ENCODE measurements around the gene THSD7A. TPM values are rescaled to one million over a fixed set of nuclear protein-coding genes. Genes with fewer than 3 reads are reported as not detected.

Gene THSD7A
- total RNA-seq, 1 donor from 2014 or later: 0.35 TPM

DNA sequence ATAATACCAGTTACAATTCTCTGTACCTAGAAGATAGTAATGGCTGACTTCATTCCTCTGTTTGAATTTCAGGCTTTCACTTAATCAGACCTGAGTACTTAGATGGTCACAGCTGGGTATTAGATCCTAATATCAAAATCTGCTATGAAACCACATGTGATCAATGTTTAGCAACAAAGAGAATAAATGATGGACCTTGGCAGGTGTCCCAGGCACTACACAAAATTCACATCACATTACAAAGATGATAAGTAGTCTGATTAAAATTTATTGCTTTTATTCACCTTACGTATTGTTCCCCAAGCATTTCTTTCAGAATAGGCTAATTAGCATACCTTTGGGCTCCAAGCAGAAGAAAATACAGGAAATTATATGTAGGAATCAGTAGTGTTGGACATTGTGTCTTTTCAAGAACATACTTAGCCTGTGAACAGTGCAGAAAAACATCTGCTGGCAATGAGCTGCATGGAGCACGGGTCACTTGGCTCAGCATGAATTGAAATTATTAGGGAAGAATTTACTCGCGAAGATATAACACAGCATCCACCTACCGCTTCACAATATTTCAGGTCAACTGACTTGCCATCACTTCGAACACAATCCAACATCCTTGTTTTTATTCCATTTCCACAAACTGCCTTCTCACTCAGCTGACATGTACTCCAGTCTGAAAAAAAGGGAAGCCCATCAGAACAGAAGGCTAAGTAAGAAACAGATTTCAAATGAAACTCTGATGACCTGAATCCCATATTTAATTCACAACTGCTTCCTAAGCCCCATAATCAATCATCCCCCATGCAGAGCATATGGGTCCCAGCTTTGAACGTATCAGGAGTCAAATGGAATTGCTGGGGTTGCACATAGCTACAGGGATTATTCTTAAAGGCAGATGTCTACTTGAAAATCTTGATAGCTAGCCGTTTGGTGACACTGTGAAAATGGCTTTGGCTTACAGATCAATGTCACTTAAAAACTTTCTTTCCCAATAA is 421.0 kb downstream of the THSD7A start:
- Mint-ChIP-seq H3K4me1 (ENCODE audit: low read depth) (no peaks in the 10 kb centered on the region), H3K27me3 (ENCODE audit: low read depth) (peaks cover 3% of the 10 kb centered on the region), H3K36me3 (ENCODE audit: low read depth) (no peaks in the 10 kb centered on the region), H3K4me3 (ENCODE audit: unreplicated experiment) (no peak overlapping the region), H3K9me3 (ENCODE audit: low read depth) (peaks cover 7% of the 10 kb centered on the region), H3K27ac (ENCODE audit: unreplicated experiment) (no peak overlapping the region)
- TF ChIP-seq, protein P1, sequence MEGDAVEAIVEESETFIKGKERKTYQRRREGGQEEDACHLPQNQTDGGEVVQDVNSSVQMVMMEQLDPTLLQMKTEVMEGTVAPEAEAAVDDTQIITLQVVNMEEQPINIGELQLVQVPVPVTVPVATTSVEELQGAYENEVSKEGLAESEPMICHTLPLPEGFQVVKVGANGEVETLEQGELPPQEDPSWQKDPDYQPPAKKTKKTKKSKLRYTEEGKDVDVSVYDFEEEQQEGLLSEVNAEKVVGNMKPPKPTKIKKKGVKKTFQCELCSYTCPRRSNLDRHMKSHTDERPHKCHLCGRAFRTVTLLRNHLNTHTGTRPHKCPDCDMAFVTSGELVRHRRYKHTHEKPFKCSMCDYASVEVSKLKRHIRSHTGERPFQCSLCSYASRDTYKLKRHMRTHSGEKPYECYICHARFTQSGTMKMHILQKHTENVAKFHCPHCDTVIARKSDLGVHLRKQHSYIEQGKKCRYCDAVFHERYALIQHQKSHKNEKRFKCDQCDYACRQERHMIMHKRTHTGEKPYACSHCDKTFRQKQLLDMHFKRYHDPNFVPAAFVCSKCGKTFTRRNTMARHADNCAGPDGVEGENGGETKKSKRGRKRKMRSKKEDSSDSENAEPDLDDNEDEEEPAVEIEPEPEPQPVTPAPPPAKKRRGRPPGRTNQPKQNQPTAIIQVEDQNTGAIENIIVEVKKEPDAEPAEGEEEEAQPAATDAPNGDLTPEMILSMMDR (IDR thresholded peaks at IDR 0.05): no peak
- no peak for DNase-seq (ENCODE audit: low spot score)

DNA sequence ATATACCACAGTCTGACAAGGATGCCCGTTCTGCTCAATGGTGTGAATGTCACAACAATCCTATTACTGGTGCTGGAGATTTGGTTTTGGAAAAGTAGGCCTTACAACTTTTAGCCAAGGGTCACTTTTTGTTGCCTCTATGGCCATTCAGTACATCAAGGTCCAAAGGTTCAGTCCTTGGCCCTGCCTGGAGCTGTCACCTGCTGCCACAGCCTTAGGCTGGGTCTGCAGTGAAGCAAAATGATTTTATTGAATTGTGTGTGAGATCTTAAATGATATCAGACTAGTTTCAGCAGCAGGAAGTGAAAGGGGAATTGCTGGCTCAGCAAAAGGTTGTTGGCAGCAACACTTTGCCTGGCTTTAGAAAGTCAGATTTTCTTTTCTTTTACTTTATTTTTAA is 427.6 kb downstream of the THSD7A start:
- DNase-seq (ENCODE audit: low spot score): no peak
- no peaks in the 10 kb centered on the region for H3K4me1 Mint-ChIP-seq (ENCODE audit: low read depth)
- H3K36me3 Mint-ChIP-seq (ENCODE audit: low read depth): no peaks in the 10 kb centered on the region
- H3K4me3 Mint-ChIP-seq (ENCODE audit: unreplicated experiment): no peak overlapping the region
- TF ChIP-seq, protein P1 (IDR thresholded peaks at IDR 0.05): no peak
- no peaks in the 10 kb centered on the region for H3K9me3 Mint-ChIP-seq (ENCODE audit: low read depth)
- H3K27ac Mint-ChIP-seq (ENCODE audit: unreplicated experiment): no peak overlapping the region
- peaks cover 3% of the 10 kb centered on the region for H3K27me3 Mint-ChIP-seq (ENCODE audit: low read depth)

DNA sequence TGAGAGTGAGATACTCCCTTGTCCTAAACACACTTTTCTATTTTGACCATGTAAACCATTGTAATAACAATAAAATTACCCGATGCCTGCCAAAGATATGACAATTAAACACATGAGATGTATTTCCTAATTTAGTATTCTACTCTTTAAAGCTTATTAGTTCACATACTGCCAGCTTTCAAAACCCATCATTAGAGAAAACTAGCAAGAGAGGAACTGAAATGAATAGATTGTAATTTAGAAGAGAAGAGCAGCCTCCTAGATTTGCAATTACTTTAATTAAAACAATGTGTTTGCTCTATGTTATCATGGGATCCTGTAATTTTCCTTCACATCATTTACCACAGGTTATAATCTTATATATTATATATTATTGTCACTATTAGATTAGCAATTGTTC is 428.2 kb downstream of the THSD7A start:
- Mint-ChIP-seq H3K9me3 (ENCODE audit: low read depth) (no peaks in the 10 kb centered on the region), H3K27me3 (ENCODE audit: low read depth) (peaks cover 3% of the 10 kb centered on the region), H3K4me3 (ENCODE audit: unreplicated experiment) (no peak overlapping the region), H3K4me1 (ENCODE audit: low read depth) (no peaks in the 10 kb centered on the region), H3K36me3 (ENCODE audit: low read depth) (no peaks in the 10 kb centered on the region), H3K27ac (ENCODE audit: unreplicated experiment) (no peak overlapping the region)
- no peak for DNase-seq (ENCODE audit: low spot score)
- TF ChIP-seq, protein P1 (IDR thresholded peaks at IDR 0.05): no peak

DNA sequence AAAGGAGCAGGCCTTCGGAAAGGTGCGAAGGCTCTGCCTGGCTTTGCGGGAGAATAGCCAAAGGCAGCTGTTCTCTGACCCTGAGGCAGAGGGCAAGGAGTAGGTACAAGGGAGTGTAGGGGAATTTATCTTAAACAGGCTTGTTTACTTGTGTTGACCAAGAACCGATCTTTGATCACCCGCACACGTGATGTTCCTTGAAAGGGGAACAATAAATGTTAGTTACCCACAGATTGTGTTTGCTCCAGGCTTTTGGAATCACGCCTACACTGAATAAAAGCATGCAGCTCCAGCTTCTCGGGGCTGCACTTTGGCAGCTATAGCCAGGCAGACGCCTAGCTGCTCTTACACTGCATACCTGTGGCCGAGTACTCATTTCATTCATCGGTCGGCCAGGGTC is 437.6 kb downstream of the THSD7A start:
- no peaks in the 10 kb centered on the region for H3K27me3 Mint-ChIP-seq (ENCODE audit: low read depth)
- peaks cover 10% of the 10 kb centered on the region for H3K36me3 Mint-ChIP-seq (ENCODE audit: low read depth)
- TF ChIP-seq, protein P1 (IDR thresholded peaks at IDR 0.05): no peak
- H3K9me3 Mint-ChIP-seq (ENCODE audit: low read depth): peaks cover 24% of the 10 kb centered on the region
- no peaks in the 10 kb centered on the region for H3K4me1 Mint-ChIP-seq (ENCODE audit: low read depth)
- H3K4me3 Mint-ChIP-seq (ENCODE audit: unreplicated experiment): no peak overlapping the region
- no peak overlapping the region for H3K27ac Mint-ChIP-seq (ENCODE audit: unreplicated experiment)
- no peak for DNase-seq (ENCODE audit: low spot score)

DNA sequence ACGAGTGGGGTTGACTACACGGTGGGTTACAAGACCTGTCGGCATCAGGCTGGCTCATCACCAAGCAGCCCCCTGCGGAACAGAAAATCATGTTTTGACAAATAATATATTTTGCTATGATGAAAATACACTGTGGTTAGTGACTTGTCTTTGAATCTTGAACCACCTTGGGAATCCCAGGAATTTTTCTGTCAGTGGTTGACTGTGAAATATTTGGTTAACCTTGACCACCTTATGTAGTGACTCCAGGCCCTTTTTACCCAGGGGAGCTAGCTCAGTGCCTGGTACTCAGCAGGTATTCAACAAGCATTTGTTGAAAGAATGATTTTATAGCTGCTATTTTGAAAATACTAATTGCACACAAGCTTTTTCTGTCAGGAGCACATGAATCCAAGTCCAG is 452.4 kb downstream of the THSD7A start:
- no peak for DNase-seq (ENCODE audit: low spot score)
- H3K9me3 Mint-ChIP-seq (ENCODE audit: low read depth): no peaks in the 10 kb centered on the region
- no peak overlapping the region for H3K27ac Mint-ChIP-seq (ENCODE audit: unreplicated experiment)
- H3K36me3 Mint-ChIP-seq (ENCODE audit: low read depth): no peaks in the 10 kb centered on the region
- H3K27me3 Mint-ChIP-seq (ENCODE audit: low read depth): peaks cover 2% of the 10 kb centered on the region
- TF ChIP-seq, protein P1 (IDR thresholded peaks at IDR 0.05): no peak
- no peak overlapping the region for H3K4me3 Mint-ChIP-seq (ENCODE audit: unreplicated experiment)
- H3K4me1 Mint-ChIP-seq (ENCODE audit: low read depth): peaks cover 9% of the 10 kb centered on the region

Data from chondrocyte (in vitro differentiated cells).